Measurements from ENCODE around the gene ADGRA3.

The ADGRA3 gene

DNA sequence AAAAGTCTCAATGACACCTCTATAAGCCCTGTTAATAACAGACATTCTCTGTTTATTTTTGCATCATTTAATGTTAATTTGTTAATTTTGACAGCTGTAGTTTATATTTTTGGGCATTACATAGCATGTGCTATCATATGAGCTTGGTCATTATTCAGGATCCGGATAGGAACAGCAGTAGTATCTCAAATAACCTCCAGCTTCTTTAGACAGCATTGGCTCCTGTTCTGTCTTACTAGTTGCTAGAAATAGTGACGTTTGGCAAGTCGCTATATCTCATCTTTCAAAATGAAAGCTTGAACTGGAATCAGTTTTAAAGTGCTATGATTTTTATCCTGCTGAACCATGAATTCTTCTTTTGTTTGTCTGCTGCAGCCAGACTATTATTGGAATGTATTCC lies 9.0 kb upstream of the ADGRA3 start:
- no peak for TF ChIP-seq SIN3A (IDR thresholded peaks at IDR 0.05; ENCODE audit: borderline replicate concordance, insufficient read depth, low read length)
- TF ChIP-seq POLR2AphosphoS5 (IDR thresholded peaks at IDR 0.05; ENCODE audit: low read depth, low read length) = no peak
- TF ChIP-seq, protein P1, sequence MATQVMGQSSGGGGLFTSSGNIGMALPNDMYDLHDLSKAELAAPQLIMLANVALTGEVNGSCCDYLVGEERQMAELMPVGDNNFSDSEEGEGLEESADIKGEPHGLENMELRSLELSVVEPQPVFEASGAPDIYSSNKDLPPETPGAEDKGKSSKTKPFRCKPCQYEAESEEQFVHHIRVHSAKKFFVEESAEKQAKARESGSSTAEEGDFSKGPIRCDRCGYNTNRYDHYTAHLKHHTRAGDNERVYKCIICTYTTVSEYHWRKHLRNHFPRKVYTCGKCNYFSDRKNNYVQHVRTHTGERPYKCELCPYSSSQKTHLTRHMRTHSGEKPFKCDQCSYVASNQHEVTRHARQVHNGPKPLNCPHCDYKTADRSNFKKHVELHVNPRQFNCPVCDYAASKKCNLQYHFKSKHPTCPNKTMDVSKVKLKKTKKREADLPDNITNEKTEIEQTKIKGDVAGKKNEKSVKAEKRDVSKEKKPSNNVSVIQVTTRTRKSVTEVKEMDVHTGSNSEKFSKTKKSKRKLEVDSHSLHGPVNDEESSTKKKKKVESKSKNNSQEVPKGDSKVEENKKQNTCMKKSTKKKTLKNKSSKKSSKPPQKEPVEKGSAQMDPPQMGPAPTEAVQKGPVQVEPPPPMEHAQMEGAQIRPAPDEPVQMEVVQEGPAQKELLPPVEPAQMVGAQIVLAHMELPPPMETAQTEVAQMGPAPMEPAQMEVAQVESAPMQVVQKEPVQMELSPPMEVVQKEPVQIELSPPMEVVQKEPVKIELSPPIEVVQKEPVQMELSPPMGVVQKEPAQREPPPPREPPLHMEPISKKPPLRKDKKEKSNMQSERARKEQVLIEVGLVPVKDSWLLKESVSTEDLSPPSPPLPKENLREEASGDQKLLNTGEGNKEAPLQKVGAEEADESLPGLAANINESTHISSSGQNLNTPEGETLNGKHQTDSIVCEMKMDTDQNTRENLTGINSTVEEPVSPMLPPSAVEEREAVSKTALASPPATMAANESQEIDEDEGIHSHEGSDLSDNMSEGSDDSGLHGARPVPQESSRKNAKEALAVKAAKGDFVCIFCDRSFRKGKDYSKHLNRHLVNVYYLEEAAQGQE (IDR thresholded peaks at IDR 0.05; ENCODE audit: insufficient read depth in 1 of 2, low read depth in 2 of 2, low read length in 2 of 2) = no peak
- no peak for TF ChIP-seq TAF1 (IDR thresholded peaks at IDR 0.05; ENCODE audit: borderline replicate concordance, insufficient read depth, low read length)
- no peak for TF ChIP-seq FOXP2 (optimal IDR thresholded peaks at IDR 0.05; ENCODE audit: borderline replicate concordance, extremely low read depth, extremely low read length, insufficient read depth)

DNA sequence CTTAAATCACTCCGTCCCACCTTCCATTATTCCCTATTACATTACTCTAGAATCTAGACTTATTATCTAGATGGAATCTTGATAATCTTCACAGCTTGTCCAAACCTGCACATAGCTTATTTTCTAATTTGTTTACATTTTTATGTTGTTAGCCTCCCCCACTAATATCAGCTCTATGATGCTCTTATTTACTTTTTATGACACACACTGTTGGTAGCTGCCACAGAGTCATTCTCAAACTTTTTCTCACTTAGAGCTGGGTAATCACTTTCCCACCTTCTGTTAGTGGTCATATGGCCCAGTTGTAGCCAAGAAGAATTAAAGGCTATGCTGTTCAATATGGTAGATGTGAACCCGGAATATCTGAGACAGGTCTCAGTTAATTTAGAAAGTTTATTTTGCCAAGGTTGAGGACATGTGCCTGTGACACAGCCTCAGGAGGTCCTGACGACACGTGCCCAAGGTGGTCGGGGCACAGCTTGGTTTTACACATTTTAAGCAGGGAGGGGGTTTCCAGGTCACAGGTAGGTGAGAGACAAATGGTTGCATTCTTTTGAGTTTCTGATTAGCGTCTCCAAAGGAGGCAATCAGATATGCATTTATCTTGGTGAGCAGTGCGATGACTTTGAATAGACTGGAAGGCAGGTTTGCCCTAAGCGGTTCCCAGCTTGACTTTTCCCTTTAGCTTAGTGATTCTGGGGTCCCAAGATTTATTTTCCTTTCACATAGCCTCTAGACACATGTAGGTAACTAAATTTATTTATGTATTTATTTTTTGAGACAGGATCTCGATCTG lies 7.0 kb upstream of the ADGRA3 start:
- TF ChIP-seq POLR2AphosphoS5 (IDR thresholded peaks at IDR 0.05; ENCODE audit: low read depth, low read length) (no peak), SIN3A (IDR thresholded peaks at IDR 0.05; ENCODE audit: borderline replicate concordance, insufficient read depth, low read length) (no peak), TAF1 (IDR thresholded peaks at IDR 0.05; ENCODE audit: borderline replicate concordance, insufficient read depth, low read length) (no peak), FOXP2 (optimal IDR thresholded peaks at IDR 0.05; ENCODE audit: borderline replicate concordance, extremely low read depth, extremely low read length, insufficient read depth) (no peak)
- TF ChIP-seq, protein P1 (IDR thresholded peaks at IDR 0.05; ENCODE audit: insufficient read depth in 1 of 2, low read depth in 2 of 2, low read length in 2 of 2) = no peak

DNA sequence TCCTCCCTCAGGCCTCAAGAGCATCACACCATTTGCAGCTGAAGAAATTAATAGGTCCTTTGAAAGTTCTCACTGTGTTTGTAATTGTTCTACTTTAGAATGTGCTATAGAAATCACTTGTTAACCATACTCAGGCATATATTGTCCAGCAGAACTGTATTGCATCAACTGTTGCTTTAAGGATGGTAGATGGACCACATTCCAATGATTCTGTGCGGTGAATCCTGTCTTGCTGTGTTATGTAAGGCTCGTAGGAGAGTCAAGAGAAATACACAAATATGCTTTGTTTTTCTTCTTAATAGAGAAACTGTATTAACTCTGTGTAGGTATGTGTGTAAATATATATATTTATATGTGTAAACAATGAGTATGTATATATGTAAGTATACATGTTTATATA lies 6.3 kb upstream of the ADGRA3 start:
- TF ChIP-seq TAF1 (IDR thresholded peaks at IDR 0.05; ENCODE audit: borderline replicate concordance, insufficient read depth, low read length) = no peak
- TF ChIP-seq FOXP2 (optimal IDR thresholded peaks at IDR 0.05; ENCODE audit: borderline replicate concordance, extremely low read depth, extremely low read length, insufficient read depth) = no peak
- TF ChIP-seq POLR2AphosphoS5 (IDR thresholded peaks at IDR 0.05; ENCODE audit: low read depth, low read length) = no peak
- no peak for TF ChIP-seq SIN3A (IDR thresholded peaks at IDR 0.05; ENCODE audit: borderline replicate concordance, insufficient read depth, low read length)
- TF ChIP-seq, protein P1 (IDR thresholded peaks at IDR 0.05; ENCODE audit: insufficient read depth in 1 of 2, low read depth in 2 of 2, low read length in 2 of 2) = no peak

DNA sequence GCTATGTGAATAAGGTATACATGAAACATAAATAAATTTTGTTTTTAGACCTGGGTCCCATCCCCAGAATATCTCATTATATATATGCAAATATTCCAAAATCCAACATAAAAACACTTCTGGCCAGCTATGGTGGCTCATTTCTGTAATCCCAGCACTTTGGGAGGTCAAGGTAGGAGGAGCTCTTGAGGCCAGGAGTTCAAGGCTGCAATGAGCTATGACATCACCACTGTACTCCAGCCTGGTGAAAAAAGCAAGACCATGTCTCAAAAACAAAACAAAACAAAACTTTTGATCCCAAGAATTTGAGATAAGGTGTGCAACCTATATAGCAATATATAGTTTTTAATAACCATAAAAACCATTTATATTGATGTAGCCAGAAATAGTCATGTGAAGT lies 5.4 kb upstream of the ADGRA3 start:
- no peak for TF ChIP-seq POLR2AphosphoS5 (IDR thresholded peaks at IDR 0.05; ENCODE audit: low read depth, low read length)
- TF ChIP-seq, protein P1 (IDR thresholded peaks at IDR 0.05; ENCODE audit: insufficient read depth in 1 of 2, low read depth in 2 of 2, low read length in 2 of 2) = no peak
- TF ChIP-seq TAF1 (IDR thresholded peaks at IDR 0.05; ENCODE audit: borderline replicate concordance, insufficient read depth, low read length) = no peak
- no peak for TF ChIP-seq SIN3A (IDR thresholded peaks at IDR 0.05; ENCODE audit: borderline replicate concordance, insufficient read depth, low read length)
- TF ChIP-seq FOXP2 (optimal IDR thresholded peaks at IDR 0.05; ENCODE audit: borderline replicate concordance, extremely low read depth, extremely low read length, insufficient read depth) = no peak
